Mesodermal cell (in vitro differentiated cells): ENCODE data around the gene TMEM267.
A peak's percentile ranks its signal among the peaks of the same experiment; 100 is the strongest.
"Not testable (repeated sequence)": the region's sequence is repeated elsewhere in the genome, so short reads cannot be mapped to it uniquely, and the experiment has no call there.

Experiments
- H3K27ac ChIP-seq: 2 replicates; pipeline ENCODE4 v1.7.0; 2013; ENCODE audit warnings: mild to moderate bottlenecking, low read depth, low read length, moderate library complexity; ENCODE audit not compliant: severe bottlenecking
- H3K36me3 ChIP-seq: 2 replicates; pipeline ENCODE4 v1.7.1; 2013; ENCODE audit warnings: mild to moderate bottlenecking, low read length, moderate library complexity; ENCODE audit not compliant: control insufficient read depth, insufficient read depth
- H3K4me1 ChIP-seq: one replicate; pipeline ENCODE4 v1.7.1; 2013; ENCODE audit warnings: mild to moderate bottlenecking, low read length; ENCODE audit not compliant: insufficient read depth, control insufficient read depth, poor library complexity, severe bottlenecking
- H3K4me3 ChIP-seq: 2 replicates; pipeline ENCODE4 v1.7.0; 2013; ENCODE audit warnings: low read length, control low read depth, mild to moderate bottlenecking; ENCODE audit not compliant: insufficient read depth, poor library complexity, severe bottlenecking; ENCODE audit errors: extremely low read depth
- H3K9me3 ChIP-seq: 2 replicates; pipeline ENCODE4 v1.7.1; 2013; ENCODE audit warnings: mild to moderate bottlenecking, low read length, moderate library complexity; ENCODE audit not compliant: control insufficient read depth
- WGBS, 2 experiments: methylation state at CpG; one replicate each; pipeline ENCODE4 v1.1.5; 2013; ENCODE audit warnings: missing lambda C conversion rate in 2 of 2; ENCODE audit not compliant: insufficient coverage in 2 of 2; 5-methylcytosine and 5-hydroxymethylcytosine counted together

Gene TMEM267

GRCh38 chr5:43497311-43498104 is 13.8 kb upstream of the TMEM267 start:
- Histone ChIP-seq H3K4me1 (no peaks in the 10 kb centered on the region), H3K9me3 (no peaks in the 10 kb centered on the region), H3K36me3 (no peaks in the 10 kb centered on the region), H3K4me3 (no peak overlapping the region), H3K27ac (no peak overlapping the region)
- 92 to 96% methylated on average over 4 of the region's 5 CpGs for WGBS, 2 experiments

GRCh38 chr5:43491326-43491725 is 7.7 kb upstream of the TMEM267 start:
- WGBS, 2 experiments: no CpG with 5 or more reads among the region's 1 CpG
- H3K27ac ChIP-seq: no peak overlapping the region
- H3K9me3 ChIP-seq: no peaks in the 10 kb centered on the region
- H3K4me1 ChIP-seq: no peaks in the 10 kb centered on the region
- peaks cover 7% of the 10 kb centered on the region for H3K36me3 ChIP-seq
- H3K4me3 ChIP-seq: no peak overlapping the region

- Histone ChIP-seq H3K36me3 (peaks cover 7% of the 10 kb centered on the region), H3K9me3 (no peaks in the 10 kb centered on the region)
- no CpG with 5 or more reads among the region's 3 CpGs for WGBS, 2 experiments
Observed at GRCh38 chr5:43486353-43486752, 2.7 kb upstream of the TMEM267 start.

GRCh38 chr5:43485406-43485805 is 1.7 kb upstream of the TMEM267 start:
- H3K27ac ChIP-seq: no peak overlapping the region
- H3K4me3 ChIP-seq: no peak overlapping the region
- no peaks in the 10 kb centered on the region for H3K9me3 ChIP-seq
- peaks cover 7% of the 10 kb centered on the region for H3K36me3 ChIP-seq
- 100% methylated on average over 1 of the region's 2 CpGs for WGBS, 2 experiments
- H3K4me1 ChIP-seq: peaks cover 6% of the 10 kb centered on the region

More at GRCh38 chr5:43486353-43486752, 2.7 kb upstream of the TMEM267 start:
- Histone ChIP-seq H3K4me1 (peaks cover 6% of the 10 kb centered on the region), H3K4me3 (no peak overlapping the region), H3K27ac (no peak overlapping the region)

- Histone ChIP-seq H3K36me3 (peaks cover 4% of the 10 kb centered on the region), H3K4me3 (peak overlapping the region; percentile 71), H3K4me1 (peaks cover 6% of the 10 kb centered on the region), H3K9me3 (no peaks in the 10 kb centered on the region), H3K27ac (peak overlapping the region; percentile 95)
- 1 to 2% methylated on average over 17 to 30 of the region's 32 CpGs for WGBS, 2 experiments
Observed at GRCh38 chr5:43484106-43484849, 613 bp upstream of the TMEM267 start.

GRCh38 chr5:43482490-43483297 is 971 bp downstream of the TMEM267 start:
- Histone ChIP-seq H3K4me1 (peaks cover 6% of the 10 kb centered on the region), H3K36me3 (no peaks in the 10 kb centered on the region), H3K9me3 (no peaks in the 10 kb centered on the region), H3K27ac (peak overlapping the region; percentile 95), H3K4me3 (peak overlapping the region; percentile 71)
- 73 to 80% methylated on average over 1 to 2 of the region's 6 CpGs for WGBS, 2 experiments

- 84 to 93% methylated on average over 3 to 4 of the region's 6 CpGs for WGBS, 2 experiments
- Histone ChIP-seq H3K36me3 (peaks cover 19% of the 10 kb centered on the region), H3K9me3 (no peaks in the 10 kb centered on the region), H3K4me3 (no peak overlapping the region), H3K27ac (no peak overlapping the region), H3K4me1 (no peaks in the 10 kb centered on the region)
Observed at GRCh38 chr5:43469671-43470391, 13.8 kb downstream of the TMEM267 start.

GRCh38 chr5:43467100-43467499 is 16.6 kb downstream of the TMEM267 start:
- no peaks in the 10 kb centered on the region for H3K4me1 ChIP-seq
- peaks cover 9% of the 10 kb centered on the region for H3K36me3 ChIP-seq
- no peak overlapping the region for H3K27ac ChIP-seq
- no peak overlapping the region for H3K4me3 ChIP-seq
- no peaks in the 10 kb centered on the region for H3K9me3 ChIP-seq

GRCh38 chr5:43465455-43465854 is 18.2 kb downstream of the TMEM267 start:
- H3K4me3 ChIP-seq, H3K4me1 ChIP-seq, H3K27ac ChIP-seq, H3K9me3 ChIP-seq: not testable (repeated sequence)
- WGBS, 2 experiments: no CpG with 5 or more reads among the region's 3 CpGs
- H3K36me3 ChIP-seq: peaks cover 17% of the 10 kb centered on the region

- Histone ChIP-seq H3K36me3 (peaks cover 18% of the 10 kb centered on the region), H3K9me3 (peaks cover 4% of the 10 kb centered on the region), H3K4me3 (no peak overlapping the region), H3K27ac (no peak overlapping the region), H3K4me1 (no peaks in the 10 kb centered on the region)
- WGBS, 2 experiments: 100% methylated on average over 1 of the region's 1 CpG
Observed at GRCh38 chr5:43461066-43461465, 22.6 kb downstream of the TMEM267 start.
